Kasumi-1 (cell line): Measurements from ENCODE around the gene PLEKHG4B.
A peak's percentile ranks its signal among the peaks of the same experiment; 100 is the strongest.
"Not testable (repeated sequence)": the region's sequence is repeated elsewhere in the genome, so short reads cannot be mapped to it uniquely, and the experiment has no call there.

Experiments used
- DNase-seq, 2 experiments: peaks; one replicate each; lab custom pipeline; 2025; lab: John Stamatoyannopoulos, UW

The PLEKHG4B gene

DNA sequence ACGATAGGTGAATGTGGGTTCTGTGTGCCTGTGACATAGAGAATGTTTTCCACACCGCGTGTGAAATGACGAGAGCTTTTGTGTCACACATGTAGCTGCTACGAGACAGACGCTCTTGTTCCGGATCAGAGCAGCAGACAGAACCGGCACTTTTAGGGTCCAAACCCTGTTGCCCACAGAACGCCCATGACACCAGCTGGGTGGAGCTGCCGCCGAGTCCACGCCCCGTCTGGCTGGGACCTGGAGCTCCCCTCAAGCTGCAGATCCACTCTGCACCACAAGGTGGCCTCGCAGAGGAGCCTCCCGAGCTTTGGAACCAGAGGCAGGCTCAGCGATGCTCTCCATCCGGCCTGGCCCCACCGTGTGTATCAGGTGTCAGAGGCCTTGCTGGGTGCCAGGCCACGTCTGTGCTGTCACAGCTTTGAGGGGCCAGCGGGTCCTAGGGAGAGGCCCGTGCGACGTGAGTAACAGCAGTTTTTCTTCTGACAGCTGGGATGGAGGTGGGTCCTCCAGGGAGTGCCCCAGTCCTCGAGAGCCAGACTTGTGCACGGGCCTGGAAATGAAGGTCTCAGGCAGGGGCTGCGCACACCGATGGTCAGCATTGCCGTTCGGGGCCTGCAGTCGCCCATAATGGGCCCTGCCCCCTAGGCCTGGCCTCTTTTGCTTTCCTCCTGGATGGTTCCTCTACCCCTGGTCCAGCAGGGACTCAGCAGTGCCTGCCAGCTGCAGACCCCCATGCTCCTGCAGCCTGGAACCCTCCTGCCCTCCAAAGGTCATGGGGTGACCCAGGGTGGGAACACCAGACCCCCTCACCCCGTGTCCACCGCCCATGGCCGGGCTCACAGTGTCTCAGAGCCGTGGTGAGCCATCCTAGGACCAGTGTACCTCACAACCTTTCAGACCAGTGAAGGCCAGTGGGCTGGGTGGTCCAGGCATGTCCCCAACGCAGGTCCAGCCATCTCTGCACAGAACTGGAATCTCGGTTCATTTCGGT is 96.8 kb downstream of the PLEKHG4B start:
- DNase-seq, result peak; percentile 72 to 78

DNA sequence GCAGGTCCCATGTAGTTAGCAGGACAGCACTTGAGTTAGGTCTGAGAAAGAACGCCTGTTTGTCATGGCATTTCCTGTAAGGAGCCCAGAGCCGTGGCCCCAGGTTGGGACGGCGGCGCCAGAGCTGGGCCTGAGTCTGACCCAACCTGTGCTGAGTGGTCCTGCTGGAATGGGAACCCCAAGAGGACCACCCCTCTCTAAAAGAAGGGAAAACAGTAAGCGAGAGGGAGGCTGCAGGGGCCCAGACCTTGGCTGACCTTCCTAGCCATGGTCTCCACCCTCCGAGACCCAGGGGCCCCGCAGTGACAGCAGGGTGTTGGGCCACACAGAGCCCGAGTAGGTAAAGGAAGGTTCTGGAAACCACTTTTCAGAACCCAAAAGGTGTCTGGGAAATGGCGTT is 97.5 kb downstream of the PLEKHG4B start:
- no peak for DNase-seq

DNA sequence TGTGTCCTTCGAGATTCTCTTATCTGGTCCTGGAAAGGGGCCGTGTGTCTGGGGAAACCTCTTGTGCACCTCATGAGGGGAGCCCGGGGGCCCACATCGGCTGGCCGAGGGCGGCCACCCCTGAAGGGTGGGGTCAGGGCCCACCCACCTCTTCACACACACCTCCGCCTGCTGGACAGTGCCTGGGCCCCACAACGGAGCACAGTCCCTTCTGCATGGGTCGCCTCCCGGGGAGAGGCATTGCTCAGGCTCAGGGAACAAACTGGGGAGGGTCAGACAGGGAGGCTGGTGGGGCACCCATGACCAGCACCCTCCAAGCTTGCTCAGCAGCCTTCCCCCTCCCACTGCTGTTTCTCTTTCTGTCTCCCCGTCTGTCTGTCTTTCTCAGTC is 98.0 kb downstream of the PLEKHG4B start:
- no peak for DNase-seq

DNA sequence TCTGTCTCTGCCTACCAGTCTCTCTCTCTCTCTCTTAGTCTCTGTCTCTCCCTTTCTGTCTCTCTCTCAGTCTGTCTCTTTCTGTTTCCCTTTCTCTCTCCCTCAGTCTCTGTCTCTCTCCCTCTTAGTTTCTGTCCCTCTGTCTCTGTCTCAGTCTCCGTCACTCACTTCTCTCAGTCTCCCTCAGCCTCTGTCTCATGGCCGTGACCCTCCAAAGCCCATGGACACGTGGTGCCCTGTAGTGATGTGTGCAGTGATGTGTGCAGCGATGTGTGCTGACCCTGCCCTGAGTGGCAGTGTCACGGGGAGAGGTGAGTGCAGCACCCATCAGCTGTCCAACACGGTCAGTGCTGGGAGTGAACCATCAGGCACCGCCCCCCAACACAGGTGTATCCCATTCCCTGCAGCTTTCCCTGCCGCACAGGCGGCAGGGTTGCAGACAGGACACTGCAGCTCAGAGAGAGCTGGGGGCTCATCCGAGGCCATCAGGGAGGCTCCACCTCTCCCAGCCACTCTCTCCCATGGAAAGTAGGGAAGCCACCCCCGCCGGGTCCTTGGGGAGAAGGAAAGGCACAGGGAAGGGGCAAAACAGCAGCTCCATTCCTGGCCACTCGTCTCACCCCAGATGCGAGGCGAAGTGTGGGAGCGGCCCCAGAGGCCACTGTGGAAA is 98.5 kb downstream of the PLEKHG4B start:
- DNase-seq, result no peak

DNA sequence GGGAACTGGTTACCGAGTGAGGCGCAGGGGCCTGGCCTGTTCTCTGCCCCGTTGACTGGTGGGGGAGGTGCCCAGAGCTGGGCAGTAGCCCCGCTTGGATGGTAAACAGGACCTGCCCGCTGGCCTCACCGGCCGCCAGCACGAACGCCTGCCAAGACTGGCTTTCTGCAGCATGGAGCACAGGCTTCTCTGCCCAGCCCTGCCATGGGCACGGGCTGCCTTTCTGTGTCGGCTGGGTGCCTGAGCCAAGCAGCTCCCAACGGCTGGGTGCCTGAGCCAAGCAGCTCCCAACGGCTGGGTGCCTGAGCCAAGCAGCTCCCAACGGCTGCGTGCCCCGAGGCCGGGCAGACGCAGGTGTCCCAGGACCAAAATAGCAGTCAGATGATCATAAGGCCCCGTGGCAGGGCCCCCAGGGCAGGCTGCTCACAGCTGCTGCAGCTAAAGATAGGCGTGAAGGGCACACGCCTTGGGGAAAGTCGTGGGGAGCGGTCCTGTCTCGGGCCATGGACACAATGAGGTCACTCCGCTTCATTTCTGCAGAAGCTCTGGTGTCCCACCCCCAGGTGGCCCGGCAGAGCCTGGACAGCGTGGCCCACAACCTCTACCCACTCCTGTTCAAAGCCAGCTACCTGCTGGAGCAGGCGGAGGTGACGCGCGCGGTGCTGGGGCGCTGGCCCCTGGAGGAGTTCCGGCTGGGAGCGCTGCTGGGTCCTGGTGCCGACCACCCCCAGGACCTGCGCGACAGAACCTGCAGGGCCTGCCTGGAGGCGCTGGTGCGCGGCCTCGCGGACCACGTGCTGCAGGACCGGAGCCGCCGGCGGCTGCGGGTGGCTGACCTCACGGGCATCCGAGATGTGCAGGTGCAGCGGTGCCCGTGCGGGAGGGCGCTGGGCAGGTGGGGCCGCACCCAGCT is 99.3 kb downstream of the PLEKHG4B start, which contains the start of gene LRRC14B:
Gene LRRC14B (plus strand): TSS at position 460 of the 913 bp plus-strand sequence. CDS start 44 bp downstream, at position 504.
- no peak for DNase-seq

DNA sequence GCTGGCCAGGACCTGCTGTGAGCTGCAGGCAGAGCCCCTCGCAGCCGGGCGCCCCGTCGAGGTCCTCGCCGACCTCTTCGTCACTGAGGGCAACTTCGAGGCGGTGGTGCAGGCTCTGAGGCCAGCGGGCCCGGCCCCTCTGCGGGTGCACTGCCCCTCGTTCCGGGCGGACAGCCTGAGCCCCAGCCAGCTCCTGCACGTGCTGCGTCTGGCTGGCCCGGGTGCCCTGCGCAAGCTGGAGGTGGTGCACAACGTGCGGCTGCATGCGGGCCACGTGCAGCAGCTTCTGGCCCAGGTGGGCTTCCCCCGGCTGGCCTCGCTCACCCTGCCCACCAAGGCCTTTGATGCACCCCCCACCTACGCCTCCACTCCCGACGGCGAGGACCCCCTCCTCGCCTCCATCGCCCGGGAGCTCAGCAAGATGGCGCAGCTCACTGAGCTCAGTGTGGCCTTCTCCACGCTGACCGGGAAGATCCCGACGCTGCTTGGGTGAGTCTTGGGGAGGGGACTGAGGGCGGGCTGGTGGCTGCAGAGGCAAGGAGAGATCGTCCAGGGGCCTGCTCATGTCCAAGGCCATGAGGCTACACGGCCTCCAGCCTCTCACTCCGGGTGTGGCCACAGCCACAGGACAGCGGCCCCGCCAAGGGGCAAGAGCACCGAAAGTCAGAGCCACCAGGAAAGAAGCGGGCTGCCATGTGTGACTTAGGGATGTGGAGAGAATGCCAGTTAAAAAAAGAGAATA is 100.2 kb downstream of the PLEKHG4B start:
- no peak for DNase-seq

DNA sequence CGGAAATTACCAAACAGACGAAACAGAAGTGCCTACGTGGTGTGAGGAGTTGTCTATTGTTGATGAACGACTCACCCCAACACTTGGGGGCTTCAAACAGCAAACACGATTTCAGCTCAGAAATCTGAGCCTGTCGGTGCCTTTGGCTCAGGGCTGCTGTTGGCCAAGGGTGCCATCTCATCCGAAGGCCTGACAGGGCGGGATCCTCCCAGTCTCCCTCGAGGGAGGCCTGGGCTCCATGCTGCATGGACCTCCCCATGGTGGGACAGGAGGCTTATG is 100.7 kb downstream of the PLEKHG4B start:
- no peak for DNase-seq

DNA sequence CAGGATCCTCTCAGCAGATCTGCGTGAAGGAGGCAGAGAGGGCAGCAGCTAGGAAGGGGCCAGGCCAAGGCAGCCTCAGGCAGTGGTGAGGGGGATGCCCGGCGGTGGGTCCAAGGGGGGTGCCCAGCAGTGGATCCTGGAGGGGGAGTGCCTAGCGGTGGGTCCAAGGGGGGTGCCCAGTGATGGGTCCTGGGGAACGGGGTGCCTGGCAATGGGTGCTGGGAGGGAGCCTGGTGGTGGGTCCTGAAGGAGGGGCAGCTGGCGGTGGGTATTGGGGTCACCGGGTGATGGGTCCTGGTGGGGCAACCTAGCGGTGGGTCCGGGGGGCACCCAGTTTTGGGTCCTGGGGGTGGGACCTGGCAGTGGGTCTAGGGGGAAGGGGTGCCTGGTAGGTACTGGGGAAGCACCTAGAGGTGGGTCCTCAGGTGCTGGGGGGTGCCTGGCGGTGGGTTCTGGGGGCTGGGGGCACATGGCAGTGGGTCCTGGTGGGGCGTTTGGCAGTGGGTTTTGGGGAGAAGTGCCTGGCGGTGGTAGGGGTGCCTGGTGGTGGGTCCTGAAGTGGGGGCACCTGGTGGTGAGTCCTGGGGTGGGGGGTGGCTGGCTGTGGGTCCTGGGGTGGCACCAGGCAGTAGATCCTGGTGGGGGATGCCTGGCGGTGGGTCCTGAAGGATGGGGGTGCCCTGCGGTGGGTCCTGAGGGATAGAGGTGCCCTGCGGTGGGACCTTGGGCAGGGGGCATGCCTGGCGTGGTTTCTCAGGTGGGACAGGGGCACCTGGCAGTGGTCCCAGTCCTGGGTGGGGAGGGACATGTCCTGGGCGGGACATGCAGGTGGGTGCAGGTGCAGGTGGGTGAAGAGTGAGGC is 101.2 kb downstream of the PLEKHG4B start:
- no peak for DNase-seq

DNA sequence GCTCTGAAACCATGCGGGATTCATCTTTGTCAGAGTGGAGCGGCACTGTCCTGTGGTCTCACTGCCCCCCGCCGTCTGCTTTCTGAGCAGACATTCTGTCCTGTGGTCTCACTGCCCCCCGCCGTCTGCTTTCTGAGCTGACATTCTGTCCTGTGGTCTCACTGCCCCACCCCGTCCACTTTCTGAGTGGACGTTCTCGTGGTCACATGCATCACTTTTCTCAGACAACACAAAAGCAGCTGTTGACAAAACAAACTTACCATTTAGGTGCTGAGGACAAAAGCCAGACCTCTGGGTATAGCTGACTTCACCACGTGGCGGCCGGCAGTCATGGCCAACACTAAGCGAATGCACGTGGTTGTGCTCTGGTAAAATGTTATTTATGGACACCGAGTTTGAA is 102.1 kb downstream of the PLEKHG4B start:
- no peak for DNase-seq

DNA sequence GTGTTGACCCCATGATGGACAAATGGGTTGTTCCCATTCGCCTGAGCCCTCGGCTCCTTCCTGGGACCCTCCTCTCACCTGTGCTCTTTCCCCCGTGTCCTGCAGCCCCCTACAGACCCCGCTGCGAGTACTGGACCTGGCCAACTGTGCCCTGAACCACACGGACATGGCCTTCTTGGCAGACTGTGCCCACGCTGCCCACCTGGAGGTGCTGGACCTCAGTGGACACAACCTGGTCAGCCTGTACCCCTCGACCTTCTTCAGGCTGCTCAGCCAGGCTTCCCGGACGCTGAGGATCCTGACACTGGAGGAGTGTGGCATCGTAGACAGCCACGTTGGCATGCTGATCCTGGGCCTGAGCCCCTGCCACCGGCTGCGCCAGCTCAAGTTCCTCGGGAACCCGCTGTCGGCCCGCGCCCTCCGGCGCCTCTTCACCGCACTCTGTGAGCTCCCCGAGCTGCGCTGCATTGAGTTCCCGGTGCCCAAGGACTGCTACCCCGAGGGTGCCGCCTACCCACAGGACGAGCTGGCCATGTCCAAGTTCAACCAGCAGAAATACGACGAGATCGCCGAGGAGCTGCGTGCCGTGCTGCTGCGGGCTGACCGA is 102.7 kb downstream of the PLEKHG4B start:
- no peak for DNase-seq

DNA sequence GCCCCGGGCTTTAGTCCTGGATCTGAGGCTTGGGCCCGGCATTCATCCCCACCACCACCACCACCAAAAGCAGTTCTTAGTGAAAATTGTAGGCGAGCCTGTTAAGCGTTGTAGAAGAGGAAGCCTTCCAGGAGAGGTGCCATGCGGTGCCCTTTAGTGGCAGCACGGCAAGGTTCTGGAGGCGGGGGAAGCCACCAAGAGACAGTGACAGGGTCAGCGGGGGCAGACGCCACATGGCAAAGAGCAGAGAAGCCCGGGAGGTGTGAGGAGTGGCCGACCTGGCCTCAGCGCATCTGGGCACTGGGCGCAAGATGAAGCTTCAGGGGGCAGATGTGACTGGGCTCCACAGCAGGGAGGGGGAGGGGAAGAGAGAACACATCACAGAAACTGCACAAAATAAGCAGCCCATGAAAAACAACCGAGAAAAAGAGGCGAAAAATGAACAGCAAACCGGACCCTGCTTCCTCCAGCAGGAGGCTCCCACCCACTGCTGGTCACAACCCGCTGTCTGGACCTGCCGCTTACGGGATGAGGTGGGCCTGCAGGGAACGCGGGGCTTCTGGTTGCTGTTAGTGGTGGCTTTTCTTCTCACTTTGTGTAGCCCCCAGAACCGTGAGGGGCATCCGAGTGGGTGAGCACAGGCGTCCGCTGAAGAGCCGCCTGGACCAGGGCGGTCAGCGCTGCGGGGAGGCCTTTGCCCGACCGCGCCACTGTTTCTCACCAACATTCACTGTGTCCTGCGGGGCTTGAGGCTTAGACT is 103.6 kb downstream of the PLEKHG4B start:
- DNase-seq, result no peak

DNA sequence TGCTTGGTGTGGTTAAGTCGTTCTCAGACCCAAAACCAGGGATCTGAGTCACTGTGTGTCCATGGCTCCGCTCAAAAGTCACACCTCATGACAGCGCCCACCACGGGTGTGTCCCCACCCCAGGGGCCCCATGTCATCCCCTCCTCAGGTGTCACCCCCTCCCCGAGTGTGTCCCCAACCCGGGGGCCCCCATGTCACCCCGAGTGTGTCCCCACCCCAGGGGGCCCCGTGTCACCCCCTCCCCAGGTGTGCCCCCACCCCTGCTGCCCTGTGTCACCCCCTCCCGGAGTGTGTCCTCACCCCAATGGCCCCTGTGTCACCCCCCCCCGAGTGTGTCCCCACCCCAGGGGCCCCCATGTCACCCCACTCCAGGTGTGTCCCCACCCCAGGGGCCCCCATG is 104.4 kb downstream of the PLEKHG4B start:
- no peak for DNase-seq

DNA sequence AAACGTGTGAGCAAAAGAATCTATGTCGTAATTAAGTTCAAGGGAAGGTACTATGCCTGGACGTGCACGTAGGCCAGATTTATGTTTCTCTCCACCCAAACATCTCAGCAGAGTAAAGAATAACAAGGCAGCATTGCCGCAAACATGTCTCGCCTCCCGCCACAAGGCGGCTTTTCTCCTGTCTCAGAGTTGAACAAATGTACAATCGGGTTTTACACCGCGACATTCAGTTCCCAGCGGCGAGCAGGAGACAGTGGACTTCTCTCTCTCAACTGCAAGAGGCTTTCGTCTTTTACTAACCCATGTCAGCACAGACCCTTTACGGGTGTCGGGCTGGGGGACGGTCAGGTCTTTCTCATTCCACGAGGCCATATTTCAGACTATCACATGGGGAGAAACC is 105.1 kb downstream of the PLEKHG4B start:
- not testable (repeated sequence) for DNase-seq

DNA sequence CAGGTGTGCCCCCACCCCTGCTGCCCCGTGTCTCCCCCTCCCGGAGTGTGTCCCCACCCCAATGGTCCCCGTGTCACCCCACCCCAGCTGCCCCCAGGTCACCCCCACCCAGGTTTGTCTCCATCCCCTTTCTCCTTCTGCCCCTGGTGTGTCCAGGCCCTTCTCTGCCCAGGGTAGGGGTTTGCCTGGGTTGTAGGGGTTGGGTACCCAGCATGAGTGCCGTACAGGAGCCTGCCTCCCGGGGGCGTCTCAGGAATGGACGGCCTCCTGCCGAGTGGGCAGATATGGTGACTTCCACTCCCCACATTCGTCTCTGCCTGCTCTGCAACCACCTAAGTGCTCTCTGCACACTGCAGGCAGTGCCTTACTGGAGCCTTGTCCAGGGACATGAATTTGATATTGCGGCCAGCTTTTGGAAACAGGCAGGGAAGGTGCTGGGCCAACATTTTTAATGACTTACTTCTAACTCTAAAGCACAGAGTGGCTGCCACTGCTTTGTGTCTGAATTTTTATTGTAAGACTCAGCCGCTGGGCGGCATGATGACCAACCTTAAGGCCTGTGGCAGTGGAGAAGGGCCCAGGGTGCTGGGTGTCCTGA is 106.0 kb downstream of the PLEKHG4B start:
- DNase-seq, result no peak

DNA sequence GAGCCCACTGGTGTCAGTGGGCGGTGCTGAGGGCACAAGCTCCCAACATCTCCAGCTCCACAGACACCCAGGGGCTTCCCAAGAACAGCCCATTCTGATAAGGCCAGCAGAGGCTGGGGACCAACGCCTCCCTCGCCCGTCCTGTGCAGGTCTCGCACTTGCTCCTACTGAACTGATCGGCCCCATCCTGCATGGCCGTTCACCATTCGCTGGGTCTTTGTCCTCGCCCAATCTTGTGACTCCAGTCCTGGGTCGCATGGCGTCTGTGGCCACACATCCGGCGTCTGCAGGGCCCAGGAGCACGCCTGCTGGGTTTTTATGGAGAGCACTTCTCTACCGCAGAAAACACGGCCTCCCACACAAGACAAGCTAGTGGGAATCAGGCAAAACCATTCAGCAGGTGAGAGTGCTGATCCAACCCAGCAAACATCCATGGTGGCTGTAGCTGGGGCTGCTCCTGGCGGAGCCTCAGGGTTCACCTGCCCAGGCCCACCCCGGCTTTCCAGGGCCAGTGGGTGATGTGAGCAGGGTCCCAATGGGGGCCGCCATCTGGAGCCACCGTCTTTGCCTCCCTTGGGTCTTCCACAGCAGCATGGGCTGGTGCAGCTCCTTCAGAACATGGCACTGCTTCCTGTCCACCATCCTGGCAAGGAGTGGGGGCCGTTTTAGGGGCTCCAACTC is 106.7 kb downstream of the PLEKHG4B start:
- DNase-seq, result no peak

DNA sequence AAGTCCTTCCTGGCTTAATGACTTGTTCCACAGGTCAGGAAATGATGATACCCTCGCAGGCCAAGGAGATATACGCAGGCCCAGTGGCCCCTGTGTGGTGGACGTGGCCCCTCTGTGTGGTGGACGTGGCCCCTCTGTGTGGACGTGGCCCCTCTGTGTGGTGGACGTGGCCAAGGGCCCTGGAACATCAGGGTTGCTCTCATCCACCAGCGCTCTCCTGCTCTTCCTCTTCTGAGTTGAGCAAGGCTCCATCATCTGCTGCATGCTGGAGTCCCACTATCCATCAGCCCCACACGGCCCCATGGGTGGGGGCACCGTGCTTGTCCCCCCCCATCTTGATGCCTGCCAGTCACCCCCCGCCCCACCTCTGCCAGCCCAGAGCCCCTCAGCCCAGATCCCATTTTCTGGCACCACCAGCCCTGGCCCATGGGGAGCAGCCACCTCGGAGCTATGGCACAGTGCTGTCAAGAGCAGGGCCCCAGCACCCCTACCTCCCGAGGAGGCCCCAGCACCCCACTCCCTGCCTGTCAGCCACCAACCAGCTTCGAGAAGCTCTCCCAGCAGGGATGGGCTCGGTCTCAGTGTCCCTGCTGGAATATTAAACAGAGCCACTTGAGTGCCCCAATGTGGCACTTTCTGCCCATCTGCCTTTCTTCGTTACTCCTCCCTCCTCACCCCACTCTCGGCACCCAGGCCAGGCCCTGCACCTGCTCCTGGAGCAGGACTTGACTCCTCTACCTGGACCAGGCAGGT is 107.4 kb downstream of the PLEKHG4B start:
- DNase-seq, result no peak

DNA sequence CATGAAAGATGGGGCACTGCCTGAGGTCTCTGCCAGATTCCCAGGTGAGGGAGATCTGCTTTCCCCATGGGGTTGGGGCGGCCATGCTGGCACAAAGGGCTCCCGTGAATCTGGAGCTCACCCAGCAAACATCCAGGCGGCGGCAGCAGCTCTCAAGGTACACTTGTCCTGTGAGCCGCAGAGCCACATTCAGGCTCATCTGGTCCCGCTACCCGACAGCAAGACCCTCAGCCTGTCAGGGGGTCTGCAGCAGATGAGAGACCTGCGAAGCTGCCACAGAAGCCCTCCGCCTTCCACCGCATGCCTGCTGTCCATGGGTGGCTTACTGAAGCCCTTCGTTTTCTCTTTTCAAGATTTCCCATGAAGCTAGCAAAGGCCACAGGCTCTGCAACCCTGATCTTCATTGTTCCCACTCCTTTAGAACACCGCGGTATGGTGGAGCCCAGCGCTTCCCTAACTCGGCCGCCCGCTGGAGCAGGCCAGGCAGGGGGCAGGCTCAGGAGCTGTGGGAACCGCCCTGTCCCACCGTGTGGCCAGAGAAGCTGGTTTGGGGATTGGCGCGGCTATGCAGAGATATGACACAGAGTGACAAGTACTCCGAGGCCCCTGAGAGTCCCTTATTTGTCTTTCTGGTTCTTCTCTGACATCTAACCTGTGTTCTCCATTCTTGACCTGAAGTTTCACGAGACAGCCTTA is 108.1 kb downstream of the PLEKHG4B start:
- no peak for DNase-seq
